Ascending aorta (tissue), 2 donors: ENCODE results near the gene CISTR. TPM values are rescaled to one million over a fixed set of nuclear protein-coding genes. Genes with fewer than 3 reads are reported as not detected.
"Not testable (repeated sequence)": the region's sequence is repeated elsewhere in the genome, so short reads cannot be mapped to it uniquely, and the experiment has no call there.

ENCODE experiments used
- DNase-seq, 2 donors: peaks; one replicate each; pipeline ENCODE4 v3.0.0-alpha.2; 2019; ENCODE audit warnings: low spot score in 2 of 2
- H3K27ac ChIP-seq, 2 donors: fragments of 200-600 bp; sonication (generic); one replicate each; pipeline ENCODE4 v1.5.1; 2016 to 2017; ENCODE audit warnings: mild to moderate bottlenecking in 1 of 2
- H3K27me3 ChIP-seq: fragments of 200-600 bp; sonication (generic); one replicate; pipeline ENCODE4 v1.5.1; 2017
- H3K36me3 ChIP-seq, 2 donors: fragments of 200-600 bp; sonication (generic); one replicate each; pipeline ENCODE4 v1.5.1; 2016
- H3K4me1 ChIP-seq, 2 donors: fragments of 200-600 bp; sonication (generic); one replicate each; pipeline ENCODE4 v1.5.1; 2016 to 2017; ENCODE audit warnings: mild to moderate bottlenecking in 1 of 2
- H3K4me3 ChIP-seq, 2 donors: fragments of 200-600 bp; sonication (generic); one replicate each; pipeline ENCODE4 v1.5.1; 2016 to 2017; ENCODE audit warnings: mild to moderate bottlenecking in 1 of 2
- H3K9me3 ChIP-seq, 2 donors: fragments of 200-600 bp; sonication (generic); one replicate each; pipeline ENCODE4 v1.5.1; 2016
- CTCF ChIP-seq, 3 experiments: fragments of 200-600 bp in 2 of 3; fragments of 450-650 bp in 1 of 3; sonication (generic) in 2 of 3; IDR thresholded peaks; one replicate each; pipeline ENCODE4 v1.5.1; 2016 to 2019; ENCODE audit warnings: antibody characterized with exemption in 3 of 3, mild to moderate bottlenecking in 1 of 3, moderate library complexity in 1 of 3
- intact Hi-C: fragments of 100-400 bp; cut with DNase I; formaldehyde crosslinking; loops from one replicate; pipeline ENCODE4 v1.15.1; 2023
- total RNA-seq: library from RNA; depleted of rRNA; stranded (reverse); fragments of >200 nt; gene quantifications from one replicate; pipeline ENCODE4 v1.1.0, GENCODE V29; 2016

CISTR gene
- total RNA-seq, 1 donor from 2014 or later, result not detected

DNA sequence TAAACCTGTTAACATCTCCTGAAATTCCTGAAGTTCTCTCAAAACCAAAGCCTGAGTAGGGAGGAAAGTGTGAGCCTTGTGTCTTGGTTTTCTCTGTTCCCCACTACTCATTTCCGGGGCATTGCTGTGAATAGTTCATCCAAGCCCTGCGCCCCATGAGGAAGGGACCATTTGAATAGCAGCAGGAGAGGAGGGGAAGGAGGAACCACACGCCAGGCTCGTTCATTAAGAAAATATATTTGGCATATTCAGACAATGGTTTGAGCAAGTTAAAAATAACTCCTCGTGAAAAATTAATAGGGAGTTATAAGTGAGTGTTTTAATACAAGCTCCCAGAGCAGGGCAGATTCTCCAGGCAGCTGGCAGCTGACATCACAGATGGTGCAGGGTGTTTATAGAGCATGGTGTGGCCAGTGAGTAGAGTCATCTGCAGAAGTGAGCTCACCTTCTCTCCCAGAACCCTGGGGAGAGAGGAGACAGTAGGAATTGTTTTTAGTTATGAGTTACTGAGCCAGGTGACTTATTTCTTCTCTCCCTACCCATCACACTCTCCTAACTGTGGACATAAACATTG is 29.5 kb upstream of the CISTR start:
- Histone ChIP-seq H3K4me1 (no peaks in the 10 kb centered on the region), H3K9me3 (no peaks in the 10 kb centered on the region), H3K36me3 (no peaks in the 10 kb centered on the region), H3K27me3 (no peaks in the 10 kb centered on the region), H3K27ac (no peak overlapping the region), H3K4me3 (no peak overlapping the region)
- TF ChIP-seq CTCF (IDR thresholded peaks at IDR 0.05), result no peak
- no peak for DNase-seq
- intact Hi-C loops, result no loop called here

DNA sequence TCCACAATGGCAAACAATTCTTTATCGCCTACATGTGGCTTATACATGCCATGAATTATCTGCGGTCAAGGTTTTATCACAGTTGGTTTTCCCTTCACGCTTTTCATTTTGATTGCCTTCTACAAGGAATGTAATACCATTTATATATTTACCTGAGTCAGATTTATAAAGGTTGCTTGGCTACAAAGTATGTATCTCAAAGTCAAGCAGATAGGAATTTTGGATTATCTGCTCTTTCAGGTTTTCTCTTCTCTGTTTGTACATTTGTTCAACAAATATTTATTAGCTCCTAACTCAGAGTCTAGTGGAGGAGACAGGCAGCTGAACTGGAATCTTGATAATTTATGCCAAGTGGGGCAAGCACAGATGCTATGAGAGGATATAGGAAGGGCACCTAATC is 28.5 kb upstream of the CISTR start:
- Histone ChIP-seq H3K27me3 (no peaks in the 10 kb centered on the region), H3K4me1 (no peaks in the 10 kb centered on the region), H3K36me3 (no peaks in the 10 kb centered on the region), H3K9me3 (no peaks in the 10 kb centered on the region), H3K4me3 (no peak overlapping the region), H3K27ac (no peak overlapping the region)
- no peak for TF ChIP-seq CTCF (IDR thresholded peaks at IDR 0.05)
- intact Hi-C loops, result no loop called here
- no peak for DNase-seq

DNA sequence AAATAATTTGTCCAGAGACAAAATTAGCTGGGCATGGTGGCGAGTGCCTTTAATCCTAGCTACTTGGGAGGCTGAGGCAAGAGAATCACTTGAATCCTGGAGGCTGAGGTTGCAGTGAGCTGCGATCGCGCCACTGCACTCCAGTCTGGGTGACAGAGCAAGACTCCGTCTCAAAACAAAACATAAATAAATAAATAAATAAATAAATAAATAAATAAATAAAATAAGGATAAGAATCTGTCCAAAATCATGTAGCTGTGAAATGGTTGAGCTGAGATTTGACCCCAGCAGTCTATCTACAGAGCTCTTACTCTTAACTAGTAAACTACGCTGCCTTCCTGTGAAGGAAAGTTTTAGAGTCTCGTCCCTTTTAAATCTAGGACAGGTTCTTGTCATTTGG is 27.9 kb upstream of the CISTR start:
- H3K4me3 ChIP-seq, DNase-seq, intact Hi-C loops, H3K9me3 ChIP-seq, H3K27me3 ChIP-seq, H3K4me1 ChIP-seq, H3K36me3 ChIP-seq, H3K27ac ChIP-seq: not testable (repeated sequence)

DNA sequence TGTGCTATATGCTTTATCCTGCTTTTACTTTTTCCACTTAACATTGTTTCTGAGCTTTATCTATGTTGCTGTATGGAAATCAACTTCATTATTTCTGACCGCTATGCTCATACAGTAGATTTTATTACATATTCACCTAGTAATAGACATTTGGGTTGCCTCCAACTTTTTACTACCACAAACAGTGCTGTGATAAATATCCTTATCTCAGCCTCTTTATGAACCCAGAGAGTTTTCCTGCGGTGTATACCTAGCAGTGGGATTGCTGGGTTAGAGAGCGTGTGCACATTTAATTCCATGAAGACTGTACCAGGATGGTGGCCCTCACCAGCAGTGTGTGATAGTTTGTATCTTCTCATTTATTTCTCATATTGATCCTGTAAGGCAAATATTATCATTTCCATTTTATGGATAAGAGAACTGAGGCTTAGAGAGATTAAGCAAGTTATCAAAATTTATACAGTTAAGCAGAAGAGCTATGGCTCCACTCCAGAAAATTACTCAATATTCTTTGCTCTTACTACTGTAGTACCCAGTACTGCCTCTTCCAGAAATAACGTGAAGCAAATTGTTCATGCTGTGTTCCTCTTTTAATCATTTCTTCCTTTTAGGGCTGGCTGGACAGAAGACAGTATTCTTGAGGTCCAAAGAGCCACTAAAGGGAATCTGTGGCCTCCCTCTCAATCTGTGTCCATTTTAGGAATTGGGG is 26.3 kb upstream of the CISTR start:
- DNase-seq, result no peak
- no peak overlapping the region for H3K4me3 ChIP-seq
- no peaks in the 10 kb centered on the region for H3K4me1 ChIP-seq
- no peak overlapping the region for H3K27ac ChIP-seq
- H3K9me3 ChIP-seq, result no peaks in the 10 kb centered on the region
- H3K27me3 ChIP-seq, result no peaks in the 10 kb centered on the region
- no peak for TF ChIP-seq CTCF (IDR thresholded peaks at IDR 0.05)
- intact Hi-C loops, result no loop called here
- H3K36me3 ChIP-seq, result no peaks in the 10 kb centered on the region

DNA sequence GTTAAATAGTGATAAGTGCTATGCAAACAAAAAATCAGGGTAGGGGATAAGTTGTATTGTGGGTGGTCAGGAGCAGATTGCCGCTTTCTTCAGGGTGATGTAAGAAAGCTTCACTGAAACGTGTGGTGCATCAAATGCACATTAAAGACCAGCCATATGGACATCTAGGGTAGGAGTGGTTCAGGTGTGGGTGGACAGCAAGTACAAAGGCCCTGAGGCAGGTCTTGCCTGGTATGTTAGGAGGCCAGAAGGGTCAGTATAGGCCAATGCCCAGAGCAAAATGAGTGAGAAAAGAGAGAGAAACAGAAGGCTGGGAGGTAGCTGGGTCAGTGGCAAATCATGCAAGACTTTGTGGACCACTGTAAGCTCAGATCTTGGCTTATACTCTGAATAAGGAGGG is 25.6 kb upstream of the CISTR start:
- Histone ChIP-seq H3K36me3 (no peaks in the 10 kb centered on the region), H3K27ac (no peak overlapping the region), H3K9me3 (no peaks in the 10 kb centered on the region), H3K4me3 (no peak overlapping the region), H3K4me1 (no peaks in the 10 kb centered on the region), H3K27me3 (no peaks in the 10 kb centered on the region)
- TF ChIP-seq CTCF (IDR thresholded peaks at IDR 0.05), result no peak
- DNase-seq, result no peak
- intact Hi-C loops, result no loop called here

DNA sequence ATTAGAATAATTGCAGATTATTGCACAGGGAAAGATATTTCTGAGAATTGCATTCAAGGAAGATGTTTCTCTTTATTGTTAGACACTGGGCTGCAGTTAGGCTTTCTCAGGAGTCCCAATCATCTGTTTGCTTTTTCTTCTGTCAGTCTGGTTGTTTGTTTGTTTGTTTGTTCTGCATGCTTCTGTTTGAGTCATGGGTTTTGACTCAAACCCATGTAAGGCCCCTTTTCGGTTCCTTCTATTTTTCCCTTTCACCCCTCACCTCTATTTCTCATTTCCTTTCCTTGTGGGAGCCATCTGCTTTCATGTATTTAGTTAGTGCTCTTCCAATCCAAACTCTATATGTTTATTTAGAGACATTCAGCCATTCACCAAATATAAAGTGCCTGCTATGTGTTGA is 25.1 kb upstream of the CISTR start:
- Histone ChIP-seq H3K9me3 (no peaks in the 10 kb centered on the region), H3K27ac (no peak overlapping the region), H3K4me3 (no peak overlapping the region), H3K36me3 (no peaks in the 10 kb centered on the region), H3K27me3 (no peaks in the 10 kb centered on the region), H3K4me1 (no peaks in the 10 kb centered on the region)
- no peak for TF ChIP-seq CTCF (IDR thresholded peaks at IDR 0.05)
- intact Hi-C loops, result no loop called here
- no peak for DNase-seq
